ENCODE data around the gene NFKB1. TPM values are rescaled to one million over a fixed set of nuclear protein-coding genes. Genes with fewer than 3 reads are reported as not detected.

NFKB1 gene
- total RNA-seq, 2 donors from 2014 or later = 19.1 to 42.2 TPM

DNA sequence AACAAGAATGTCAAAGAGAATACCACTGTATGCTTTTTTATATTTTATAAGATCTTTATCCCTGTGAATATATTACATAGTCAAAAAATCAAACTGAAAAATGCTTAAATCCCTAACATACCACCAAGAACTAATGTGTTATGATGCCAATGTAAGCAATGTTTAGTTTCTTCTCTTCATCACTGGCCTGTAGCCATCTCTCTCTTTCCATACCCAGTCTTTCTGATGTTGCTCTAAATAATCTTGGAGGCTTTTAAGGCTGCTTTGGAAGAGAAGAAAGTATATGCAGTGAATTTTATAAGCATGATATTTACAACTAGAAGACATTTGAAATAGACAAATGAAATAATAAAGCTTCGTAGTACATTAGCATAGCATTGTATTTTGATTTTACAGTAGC, 82.9 kb downstream of the NFKB1 start:
- ATAC-seq (ENCODE audit: insufficient number of reproducible peaks, low FRiP score, low read depth) (no peak), DNase-seq (ENCODE audit: low spot score) (no peak)
- H3K36me3 ChIP-seq = peaks cover 28% of the 10 kb centered on the region
- no peaks in the 10 kb centered on the region for H3K4me1 ChIP-seq (ENCODE audit: control insufficient read depth in 1 of 2, low read depth in 2 of 2)
- H3K27me3 ChIP-seq (replicated peaks; ENCODE audit: insufficient read depth) = no peaks in the 10 kb centered on the region
- H3K27ac ChIP-seq = no peak overlapping the region
- no peak overlapping the region for H3K4me3 ChIP-seq
- TF ChIP-seq CTCF (IDR thresholded peaks at IDR 0.05) = no peak
- no peaks in the 10 kb centered on the region for H3K9me3 ChIP-seq

DNA sequence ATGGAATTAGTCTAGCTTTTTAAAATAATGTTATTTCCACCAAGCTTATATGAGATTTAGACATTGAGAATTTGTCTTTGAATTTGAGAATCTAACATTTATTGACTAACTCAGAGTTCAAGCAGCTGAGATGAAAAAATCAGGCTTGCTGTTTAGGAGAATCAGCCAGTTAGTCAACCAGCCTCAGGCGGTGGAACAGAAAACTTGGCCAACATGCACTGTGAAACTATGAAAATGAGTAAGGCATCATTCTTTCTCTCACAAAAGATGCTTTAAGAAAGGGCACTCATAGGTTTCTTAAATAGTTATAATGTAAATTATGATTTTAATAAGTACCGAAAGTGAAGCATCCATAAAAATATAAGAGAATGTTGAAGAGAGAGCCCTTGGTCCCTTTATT, 84.2 kb downstream of the NFKB1 start:
- Histone ChIP-seq H3K27me3 (replicated peaks; ENCODE audit: insufficient read depth) (no peaks in the 10 kb centered on the region), H3K4me3 (no peak overlapping the region), H3K27ac (no peak overlapping the region), H3K36me3 (peaks cover 28% of the 10 kb centered on the region), H3K4me1 (ENCODE audit: control insufficient read depth in 1 of 2, low read depth in 2 of 2) (no peaks in the 10 kb centered on the region), H3K9me3 (no peaks in the 10 kb centered on the region)
- ATAC-seq (ENCODE audit: insufficient number of reproducible peaks, low FRiP score, low read depth) = no peak
- no peak for TF ChIP-seq CTCF (IDR thresholded peaks at IDR 0.05)
- no peak for DNase-seq (ENCODE audit: low spot score)

- DNase-seq (ENCODE audit: low spot score) (no peak), ATAC-seq (ENCODE audit: insufficient number of reproducible peaks, low FRiP score, low read depth) (no peak)
- TF ChIP-seq CTCF (IDR thresholded peaks at IDR 0.05) = no peak
- Histone ChIP-seq H3K27me3 (replicated peaks; ENCODE audit: insufficient read depth) (no peaks in the 10 kb centered on the region), H3K36me3 (peaks cover 28% of the 10 kb centered on the region), H3K9me3 (no peaks in the 10 kb centered on the region), H3K4me1 (ENCODE audit: control insufficient read depth in 1 of 2, low read depth in 2 of 2) (no peaks in the 10 kb centered on the region), H3K27ac (no peak overlapping the region), H3K4me3 (no peak overlapping the region)
These were observed 85.0 kb downstream of the NFKB1 start for GRCh38 chr4:102586002-102586643.

GRCh38 chr4:102586644-102587021, 85.5 kb downstream of the NFKB1 start:
- ATAC-seq (ENCODE audit: insufficient number of reproducible peaks, low FRiP score, low read depth) (no peak), DNase-seq (ENCODE audit: low spot score) (no peak)
- H3K27ac ChIP-seq = no peak overlapping the region
- peaks cover 28% of the 10 kb centered on the region for H3K36me3 ChIP-seq
- H3K4me1 ChIP-seq (ENCODE audit: control insufficient read depth in 1 of 2, low read depth in 2 of 2) = no peaks in the 10 kb centered on the region
- TF ChIP-seq CTCF (IDR thresholded peaks at IDR 0.05) = no peak
- no peaks in the 10 kb centered on the region for H3K9me3 ChIP-seq
- H3K27me3 ChIP-seq (replicated peaks; ENCODE audit: insufficient read depth) = no peaks in the 10 kb centered on the region
- no peak overlapping the region for H3K4me3 ChIP-seq

DNA sequence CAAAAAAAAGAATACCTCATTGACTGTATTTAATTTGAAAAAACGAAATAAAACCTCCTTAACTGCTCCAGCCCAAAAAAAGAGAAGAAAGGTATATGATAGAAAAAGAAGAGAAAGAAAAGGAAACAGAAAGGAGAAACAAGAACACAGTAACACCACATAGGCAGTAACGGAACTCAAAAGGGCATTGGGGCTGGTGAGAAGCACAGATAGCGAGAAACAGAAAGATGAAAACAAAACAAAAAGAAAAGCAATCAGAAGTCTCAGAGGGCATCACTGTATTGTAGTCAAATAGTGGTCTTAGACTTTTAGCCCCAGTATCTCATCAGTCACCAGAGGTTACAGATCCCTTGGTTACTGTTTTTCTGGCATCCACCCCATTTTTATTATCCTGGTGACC, 88.6 kb downstream of the NFKB1 start:
- ATAC-seq (ENCODE audit: insufficient number of reproducible peaks, low FRiP score, low read depth) = no peak

More for the DNA sequence above, 88.6 kb downstream of the NFKB1 start:
- Histone ChIP-seq H3K9me3 (no peaks in the 10 kb centered on the region), H3K27ac (no peak overlapping the region), H3K4me1 (ENCODE audit: control insufficient read depth in 1 of 2, low read depth in 2 of 2) (no peaks in the 10 kb centered on the region), H3K4me3 (no peak overlapping the region), H3K36me3 (peaks cover 13% of the 10 kb centered on the region), H3K27me3 (replicated peaks; ENCODE audit: insufficient read depth) (no peaks in the 10 kb centered on the region)
- TF ChIP-seq CTCF (IDR thresholded peaks at IDR 0.05) = no peak
- no peak for DNase-seq (ENCODE audit: low spot score)

Measured in thoracic aorta (tissue), 2 donors.